ENCODE data around the gene ZNF92. TPM values are rescaled to one million over a fixed set of nuclear protein-coding genes. Genes with fewer than 3 reads are reported as not detected.
"Not testable (repeated sequence)": the region's sequence is repeated elsewhere in the genome, so short reads cannot be mapped to it uniquely, and the experiment has no call there.

The ZNF92 gene
- total RNA-seq, 1 experiment from 2014 or later = 18.0 TPM

DNA sequence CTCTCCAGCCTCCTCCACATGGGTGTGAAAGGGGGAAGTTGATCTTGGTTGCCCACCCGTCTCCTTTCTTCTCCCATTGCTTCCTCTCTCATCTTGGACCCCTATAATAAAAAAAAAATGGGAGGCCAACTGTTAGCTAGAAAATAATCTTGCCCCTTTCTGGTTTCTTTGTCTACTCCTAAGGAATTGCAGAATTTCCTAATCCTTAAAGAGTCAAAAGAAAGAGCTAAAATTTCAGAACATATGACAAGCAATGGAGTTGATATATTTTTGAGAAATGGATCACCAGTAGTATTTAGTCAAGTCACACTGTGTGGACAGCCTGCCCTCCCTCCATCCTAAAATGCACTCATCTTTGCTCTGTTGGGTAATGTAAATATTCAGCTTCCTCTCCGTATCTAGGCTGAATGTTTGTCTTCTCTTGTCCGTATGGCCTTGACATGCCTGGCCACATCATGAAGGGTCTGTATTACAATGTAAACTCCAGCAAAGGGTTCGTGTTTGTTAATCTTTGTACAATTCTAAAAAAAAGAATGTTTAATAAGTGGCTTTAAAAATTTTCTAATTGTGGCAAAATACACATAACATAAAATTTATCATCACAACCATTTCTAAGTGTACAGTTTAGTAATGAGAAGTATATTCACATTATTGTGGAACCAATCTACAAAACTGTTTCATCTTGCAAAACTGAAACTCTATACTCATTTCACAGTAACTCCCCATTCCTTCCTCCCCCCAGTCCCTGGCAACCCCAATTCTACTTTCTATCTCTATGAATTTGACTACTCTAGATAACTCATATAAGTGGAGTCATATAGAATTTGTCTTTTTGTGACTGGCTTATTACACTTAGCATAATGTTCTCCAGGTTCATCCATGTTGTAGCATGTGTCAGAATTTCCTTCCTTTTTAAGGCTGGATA lies 71.5 kb downstream of the ZNF92 start:
- peaks cover 4% of the 10 kb centered on the region; the same call in 1 of the 2 replicates for H3K9me3 ChIP-seq
- BruUV-seq (replicated peaks) = no TSS peak
- H3K27me3 Mint-ChIP-seq (ENCODE audit: insufficient read depth, unreplicated experiment) = no peaks in the 10 kb centered on the region
- no peaks in the 10 kb centered on the region for H3K4me1 ChIP-seq
- H3K36me3 ChIP-seq (ENCODE audit: control insufficient read depth, insufficient read depth, low read length) = no peaks in the 10 kb centered on the region
- no peak overlapping the region for H3K4me3 ChIP-seq (ENCODE audit: low read depth, low read length)
- ChIA-PET POLR2A (no interaction called here), CTCF (no interaction called here)
- no peak overlapping the region for H3K4me3 Mint-ChIP-seq (ENCODE audit: unreplicated experiment)
- peaks cover 27% of the 10 kb centered on the region for H3K9me3 Mint-ChIP-seq (ENCODE audit: unreplicated experiment)
- H3K4me1 Mint-ChIP-seq (ENCODE audit: low read depth, unreplicated experiment) = no peaks in the 10 kb centered on the region
- intact Hi-C loops (cut with micrococcal nuclease; ENCODE audit: unreplicated experiment) = no loop called here
- DNase-seq = no peak
- H3K27ac Mint-ChIP-seq (ENCODE audit: unreplicated experiment) = no peak overlapping the region
- H3K36me3 Mint-ChIP-seq (ENCODE audit: insufficient read depth, unreplicated experiment) = no peaks in the 10 kb centered on the region
- TF ChIP-seq, protein P1, sequence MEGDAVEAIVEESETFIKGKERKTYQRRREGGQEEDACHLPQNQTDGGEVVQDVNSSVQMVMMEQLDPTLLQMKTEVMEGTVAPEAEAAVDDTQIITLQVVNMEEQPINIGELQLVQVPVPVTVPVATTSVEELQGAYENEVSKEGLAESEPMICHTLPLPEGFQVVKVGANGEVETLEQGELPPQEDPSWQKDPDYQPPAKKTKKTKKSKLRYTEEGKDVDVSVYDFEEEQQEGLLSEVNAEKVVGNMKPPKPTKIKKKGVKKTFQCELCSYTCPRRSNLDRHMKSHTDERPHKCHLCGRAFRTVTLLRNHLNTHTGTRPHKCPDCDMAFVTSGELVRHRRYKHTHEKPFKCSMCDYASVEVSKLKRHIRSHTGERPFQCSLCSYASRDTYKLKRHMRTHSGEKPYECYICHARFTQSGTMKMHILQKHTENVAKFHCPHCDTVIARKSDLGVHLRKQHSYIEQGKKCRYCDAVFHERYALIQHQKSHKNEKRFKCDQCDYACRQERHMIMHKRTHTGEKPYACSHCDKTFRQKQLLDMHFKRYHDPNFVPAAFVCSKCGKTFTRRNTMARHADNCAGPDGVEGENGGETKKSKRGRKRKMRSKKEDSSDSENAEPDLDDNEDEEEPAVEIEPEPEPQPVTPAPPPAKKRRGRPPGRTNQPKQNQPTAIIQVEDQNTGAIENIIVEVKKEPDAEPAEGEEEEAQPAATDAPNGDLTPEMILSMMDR (IDR thresholded peaks at IDR 0.05; ENCODE audit: insufficient read depth in 1 of 2, low read depth in 1 of 2, low read length in 1 of 2, severe bottlenecking in 1 of 2, unreplicated experiment in 1 of 2) = no peak
- H3K27me3 ChIP-seq (replicated peaks; ENCODE audit: control insufficient read depth, insufficient read depth, low read length) = no peaks in the 10 kb centered on the region; the same call in 1 of the 2 replicates

DNA sequence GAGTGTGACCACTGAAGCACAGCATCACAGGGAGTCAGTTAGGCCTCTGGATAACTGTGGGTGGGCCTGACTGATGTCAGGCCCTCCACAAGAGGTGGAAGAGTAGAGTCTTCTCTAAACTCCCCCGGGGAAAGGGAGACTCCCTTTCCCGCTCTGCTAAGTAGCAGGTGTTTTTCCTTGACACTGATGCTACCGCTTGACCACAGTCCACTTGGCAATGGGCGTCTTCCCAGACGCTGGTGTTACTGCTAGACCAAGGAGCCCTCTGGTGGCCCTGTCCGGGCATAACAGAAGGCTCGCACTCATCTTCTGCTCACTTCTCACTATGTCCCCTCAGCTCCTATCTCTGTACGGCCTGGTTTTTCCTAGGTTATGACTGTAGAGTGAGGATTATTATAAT lies 73.4 kb downstream of the ZNF92 start:
- H3K27me3 ChIP-seq (replicated peaks; ENCODE audit: control insufficient read depth, insufficient read depth, low read length); H3K9me3 ChIP-seq; H3K27ac Mint-ChIP-seq (ENCODE audit: unreplicated experiment); CTCF ChIA-PET; H3K27me3 Mint-ChIP-seq (ENCODE audit: insufficient read depth, unreplicated experiment); H3K4me3 Mint-ChIP-seq (ENCODE audit: unreplicated experiment); BruUV-seq (replicated peaks); intact Hi-C loops (cut with micrococcal nuclease; ENCODE audit: unreplicated experiment); H3K4me3 ChIP-seq (ENCODE audit: low read depth, low read length); H3K36me3 ChIP-seq (ENCODE audit: control insufficient read depth, insufficient read depth, low read length); H3K36me3 Mint-ChIP-seq (ENCODE audit: insufficient read depth, unreplicated experiment); H3K4me1 ChIP-seq; POLR2A ChIA-PET; H3K4me1 Mint-ChIP-seq (ENCODE audit: low read depth, unreplicated experiment): not testable (repeated sequence)
- H3K9me3 Mint-ChIP-seq (ENCODE audit: unreplicated experiment) = peaks cover 27% of the 10 kb centered on the region
- peak; percentile 37 for DNase-seq

DNA sequence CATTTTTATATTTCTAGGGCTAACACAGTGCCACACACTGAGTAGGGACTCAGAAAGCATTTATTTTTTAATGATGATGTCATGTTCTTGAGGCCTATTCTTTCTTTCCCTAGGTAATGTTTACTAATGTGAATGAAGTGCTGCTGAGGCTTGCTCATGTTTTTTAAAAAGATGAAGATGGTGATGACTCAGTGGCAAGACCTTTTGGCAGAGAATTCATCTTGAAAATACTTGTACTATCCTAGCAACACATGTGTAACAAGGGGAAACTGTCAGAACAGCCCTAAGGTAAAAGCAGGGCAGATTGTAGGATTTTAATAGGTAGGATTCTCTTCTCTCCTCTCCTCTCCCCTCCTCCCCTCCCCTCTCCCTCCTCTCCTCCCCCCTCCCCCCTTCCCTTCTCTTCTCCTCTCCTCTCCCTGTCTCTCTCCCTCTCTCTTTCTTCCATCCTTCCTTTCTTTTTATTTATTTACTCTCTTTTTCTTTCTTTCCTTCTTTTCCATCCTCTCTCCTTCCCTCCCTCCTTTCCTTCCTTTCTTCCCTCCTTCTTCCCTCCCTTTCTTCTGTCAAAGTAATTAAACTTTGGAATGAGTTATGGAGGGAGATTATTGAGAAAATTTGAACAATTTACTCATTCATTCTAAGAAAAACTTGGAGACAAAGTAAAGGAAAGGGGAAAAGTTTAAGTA lies 75.3 kb downstream of the ZNF92 start:
- TF ChIP-seq, protein P1 (IDR thresholded peaks at IDR 0.05; ENCODE audit: insufficient read depth in 1 of 2, low read depth in 1 of 2, low read length in 1 of 2, severe bottlenecking in 1 of 2, unreplicated experiment in 1 of 2) = no peak
- peaks cover 4% of the 10 kb centered on the region; the same call in 1 of the 2 replicates for H3K9me3 ChIP-seq
- CTCF ChIA-PET = no interaction called here
- intact Hi-C loops (cut with micrococcal nuclease; ENCODE audit: unreplicated experiment) = no loop called here
- no peaks in the 10 kb centered on the region for H3K4me1 ChIP-seq
- Mint-ChIP-seq H3K4me3 (ENCODE audit: unreplicated experiment) (no peak overlapping the region), H3K36me3 (ENCODE audit: insufficient read depth, unreplicated experiment) (no peaks in the 10 kb centered on the region), H3K4me1 (ENCODE audit: low read depth, unreplicated experiment) (no peaks in the 10 kb centered on the region), H3K9me3 (ENCODE audit: unreplicated experiment) (peaks cover 27% of the 10 kb centered on the region), H3K27ac (ENCODE audit: unreplicated experiment) (no peak overlapping the region), H3K27me3 (ENCODE audit: insufficient read depth, unreplicated experiment) (peaks cover 8% of the 10 kb centered on the region)
- POLR2A ChIA-PET = no interaction called here
- BruUV-seq (replicated peaks) = no TSS peak
- H3K36me3 ChIP-seq (ENCODE audit: control insufficient read depth, insufficient read depth, low read length) = no peaks in the 10 kb centered on the region
- no peak for DNase-seq
- no peaks in the 10 kb centered on the region; the same call in 1 of the 2 replicates for H3K27me3 ChIP-seq (replicated peaks; ENCODE audit: control insufficient read depth, insufficient read depth, low read length)
- H3K4me3 ChIP-seq (ENCODE audit: low read depth, low read length) = no peak overlapping the region
